IPS DF 19.7 (cell line): ENCODE results near the gene MCOLN1.

ENCODE experiments used
- DNase-seq: peaks from one replicate; pipeline ENCODE4 v3.0.0-alpha.2; 2013; ENCODE audit warnings: low read depth, low spot score

Gene MCOLN1

GRCh38 chr19:7522072-7522922 is at the start of gene MCOLN1:
MCOLN1 (plus strand) TSS chr19:7522624; CDS start chr19:7522751, 127 bp downstream.
- no peak for DNase-seq

- no peak for DNase-seq
Observed at GRCh38 chr19:7475665-7476064, 46.8 kb upstream of the MCOLN1 start.

- DNase-seq: no peak
Observed at GRCh38 chr19:7476241-7476640, 46.2 kb upstream of the MCOLN1 start.

GRCh38 chr19:7476777-7477494 is 45.5 kb upstream of the MCOLN1 start:
- DNase-seq: no peak

- no peak for DNase-seq
Observed at GRCh38 chr19:7477758-7478157, 44.7 kb upstream of the MCOLN1 start.

- no peak for DNase-seq
Observed at GRCh38 chr19:7478173-7478842, 44.1 kb upstream of the MCOLN1 start.

GRCh38 chr19:7478843-7479227 is 43.6 kb upstream of the MCOLN1 start:
- DNase-seq: no peak

- no peak for DNase-seq
Observed at GRCh38 chr19:7480222-7480969, 42.0 kb upstream of the MCOLN1 start.

GRCh38 chr19:7480970-7481255 is 41.5 kb upstream of the MCOLN1 start:
- no peak for DNase-seq

GRCh38 chr19:7482584-7483439 is 39.6 kb upstream of the MCOLN1 start:
- no peak for DNase-seq

- DNase-seq: no peak
Observed at GRCh38 chr19:7483720-7484201, 38.7 kb upstream of the MCOLN1 start.

- no peak for DNase-seq
Observed at GRCh38 chr19:7486923-7487322, 35.5 kb upstream of the MCOLN1 start.

- DNase-seq: no peak
Observed at GRCh38 chr19:7488736-7489353, 33.6 kb upstream of the MCOLN1 start, which contains the start of gene PEX11G. PEX11G (minus strand) TSS chr19:7489035; CDS start chr19:7489010, 25 bp downstream.

GRCh38 chr19:7489609-7490044 is 32.8 kb upstream of the MCOLN1 start:
- no peak for DNase-seq

- no peak for DNase-seq
Observed at GRCh38 chr19:7492142-7492541, 30.3 kb upstream of the MCOLN1 start.

- DNase-seq: no peak
Observed at GRCh38 chr19:7492558-7492957, 29.9 kb upstream of the MCOLN1 start.

- DNase-seq: no peak
Observed at GRCh38 chr19:7494416-7495098, 27.9 kb upstream of the MCOLN1 start.

GRCh38 chr19:7497292-7497691 is 25.1 kb upstream of the MCOLN1 start:
- DNase-seq: no peak

GRCh38 chr19:7500811-7501450 is 21.5 kb upstream of the MCOLN1 start:
- no peak for DNase-seq
